Activated gamma-delta T cell treated with Interleukin-2 at 50 U/mL for 16 hours (primary cell): ENCODE results near the gene PLSCR5.
A peak's percentile ranks its signal among the peaks of the same experiment; 100 is the strongest.

ENCODE experiments used
- DNase-seq: peaks from one replicate; pipeline ENCODE4 v3.0.0-alpha.2; 2020

PLSCR5 gene

DNA sequence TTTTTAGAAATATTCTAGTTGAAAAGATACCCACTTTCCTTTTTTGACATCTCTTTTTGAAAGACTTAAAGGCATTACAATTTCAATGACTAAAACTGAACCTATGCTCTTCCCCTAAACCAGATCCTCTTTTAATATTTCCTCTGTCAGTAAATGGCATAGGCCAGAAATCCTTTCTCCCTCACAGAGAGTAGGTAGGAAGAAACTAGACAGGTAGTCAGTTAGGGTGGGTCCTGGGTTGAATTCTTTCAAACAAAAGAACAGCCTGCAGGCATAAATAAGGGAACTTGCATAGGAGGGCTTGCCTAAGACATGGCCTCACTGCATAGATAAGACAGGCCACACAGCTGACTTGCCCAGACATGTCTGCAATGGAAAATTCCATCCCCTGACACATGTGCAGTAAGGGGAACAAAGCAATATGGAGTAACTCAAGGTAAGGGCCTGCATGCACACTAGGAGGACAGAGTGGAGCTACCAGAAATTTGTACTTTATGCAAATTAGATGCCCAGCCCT lies 23.1 kb downstream of the PLSCR5 start:
- DNase-seq, result no peak

DNA sequence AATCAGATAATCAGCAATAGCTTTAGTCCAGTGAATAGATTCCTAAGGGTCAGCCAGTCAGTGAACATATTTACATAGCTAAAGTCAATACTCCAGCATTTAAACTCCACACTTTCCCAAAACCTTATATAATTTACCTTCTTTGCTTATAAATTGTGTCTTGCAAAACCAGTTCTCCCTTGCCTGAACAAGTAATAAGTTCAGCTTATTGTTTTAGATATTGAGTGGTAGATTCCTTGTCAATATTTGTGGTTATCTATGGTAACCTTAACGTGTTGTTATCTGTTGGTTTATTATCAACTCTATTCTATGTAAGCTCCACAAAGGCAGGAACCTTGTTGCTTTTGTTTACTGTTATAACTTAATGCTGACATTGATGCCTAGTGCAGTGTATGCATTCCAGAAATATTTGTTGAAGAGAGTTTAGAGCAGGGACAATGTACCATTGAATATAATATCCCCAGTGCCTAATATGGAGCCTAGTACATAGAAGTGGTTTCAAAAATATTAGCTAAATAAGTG lies 24.0 kb downstream of the PLSCR5 start:
- DNase-seq, result no peak

DNA sequence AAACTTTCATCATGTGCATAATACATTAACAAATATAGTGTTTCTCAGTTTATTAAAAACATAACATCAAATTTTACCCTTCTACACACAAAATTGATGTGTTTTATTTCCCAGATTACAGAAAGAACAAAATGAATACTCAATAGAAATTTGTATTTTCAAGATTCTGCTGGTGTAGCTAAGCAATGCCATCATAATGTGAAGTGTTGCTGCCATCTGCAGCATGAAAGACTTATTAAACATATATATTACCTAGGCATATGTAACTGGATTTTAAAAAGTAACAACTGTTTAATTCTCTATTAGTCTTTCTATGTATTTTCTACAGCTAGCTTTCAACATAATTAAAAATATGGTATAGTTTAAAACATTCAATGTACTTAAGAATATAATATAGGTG lies 27.5 kb downstream of the PLSCR5 start:
- DNase-seq, result peak; percentile 11

DNA sequence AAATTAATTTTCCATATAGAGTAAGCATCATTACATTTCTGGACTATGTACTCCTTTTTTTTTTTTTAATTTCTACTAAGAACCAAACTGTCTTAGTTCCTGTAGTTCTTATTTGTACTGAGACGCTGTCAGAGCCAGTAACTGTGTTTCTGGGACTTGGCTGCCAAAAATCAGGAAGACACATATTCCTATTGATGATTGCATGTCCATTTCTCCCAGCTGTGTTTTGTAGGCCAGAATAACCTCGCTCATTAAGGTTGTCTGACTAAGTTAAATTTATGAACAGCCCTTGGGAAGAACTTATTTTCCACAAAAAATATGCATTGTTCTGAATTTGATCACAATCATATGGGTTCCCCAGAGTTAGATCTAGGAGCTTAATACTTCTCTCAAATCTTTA lies 29.5 kb downstream of the PLSCR5 start:
- DNase-seq, result no peak

DNA sequence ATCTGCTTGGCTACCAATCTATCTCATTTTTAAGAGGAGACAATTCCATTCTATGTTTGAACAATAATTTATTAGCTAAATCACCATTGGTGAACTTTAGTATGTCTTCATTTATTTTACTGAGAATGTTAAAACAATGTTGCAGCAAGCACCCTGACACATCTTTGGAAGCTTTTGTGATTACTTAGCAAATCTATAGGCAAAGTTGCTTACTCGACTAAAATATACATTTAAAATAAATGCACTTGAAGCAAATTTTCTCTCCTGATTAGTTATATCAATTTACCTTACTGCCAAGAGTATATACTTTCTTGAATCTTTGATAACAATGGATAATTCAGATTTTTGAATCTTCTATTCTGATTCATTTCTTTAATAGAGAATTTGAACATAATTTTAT lies 31.0 kb downstream of the PLSCR5 start:
- no peak for DNase-seq

DNA sequence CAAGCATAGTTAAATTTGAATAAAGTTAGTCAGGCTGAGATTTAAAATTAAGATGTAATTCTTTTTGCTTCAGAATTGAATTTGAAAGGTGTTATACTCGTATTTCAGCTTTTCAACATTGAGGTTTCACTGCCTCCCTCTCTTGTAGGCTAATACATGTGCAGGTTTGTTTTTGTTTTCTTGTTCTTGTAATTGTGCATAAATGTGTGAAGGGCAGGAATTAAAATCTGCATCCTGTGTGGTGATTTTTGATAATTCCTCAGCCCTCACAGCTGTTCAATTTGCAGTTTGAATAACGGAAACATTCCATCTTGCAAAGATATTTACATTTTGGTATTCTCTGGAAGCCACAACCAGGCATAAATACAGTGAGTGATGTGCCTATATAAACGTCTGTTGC lies 35.8 kb downstream of the PLSCR5 start:
- no peak for DNase-seq

DNA sequence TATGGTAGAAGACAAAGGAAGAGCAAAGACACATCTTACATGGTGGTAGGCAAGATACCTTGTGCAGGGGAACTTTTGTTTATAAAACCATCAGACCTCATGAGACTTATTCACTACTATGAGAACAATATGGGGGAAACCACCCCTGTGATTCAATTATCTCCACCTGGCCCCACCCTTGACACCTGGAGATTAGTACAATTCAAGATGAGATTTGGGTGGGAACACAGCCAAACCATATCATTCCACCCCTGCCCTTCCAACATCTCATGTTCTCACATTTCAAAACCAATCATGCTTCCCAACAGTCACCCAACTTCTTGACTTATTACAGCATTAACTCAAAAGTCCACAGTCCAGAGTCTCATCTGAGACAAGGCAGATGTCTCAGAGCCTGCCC lies 39.0 kb downstream of the PLSCR5 start:
- DNase-seq, result no peak

DNA sequence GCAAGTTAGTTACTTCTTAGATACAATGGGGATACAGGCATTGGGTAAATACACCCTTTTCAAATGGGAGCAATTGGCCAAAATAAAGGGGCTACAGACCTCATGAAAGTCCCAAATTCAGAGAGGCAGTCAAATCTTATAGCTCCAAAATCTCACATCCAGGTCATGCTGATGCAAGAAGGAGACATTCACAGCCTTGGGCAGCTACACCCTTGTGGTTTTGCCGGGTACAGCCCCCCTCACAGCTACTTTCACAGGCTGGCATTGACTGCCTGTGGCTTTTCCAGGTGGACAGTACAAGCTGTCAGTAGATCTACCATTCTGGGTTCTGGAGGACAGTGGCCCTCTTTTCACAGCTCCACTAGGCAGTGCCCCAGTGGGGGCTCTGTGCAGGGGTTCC lies 43.3 kb downstream of the PLSCR5 start:
- DNase-seq, result no peak

DNA sequence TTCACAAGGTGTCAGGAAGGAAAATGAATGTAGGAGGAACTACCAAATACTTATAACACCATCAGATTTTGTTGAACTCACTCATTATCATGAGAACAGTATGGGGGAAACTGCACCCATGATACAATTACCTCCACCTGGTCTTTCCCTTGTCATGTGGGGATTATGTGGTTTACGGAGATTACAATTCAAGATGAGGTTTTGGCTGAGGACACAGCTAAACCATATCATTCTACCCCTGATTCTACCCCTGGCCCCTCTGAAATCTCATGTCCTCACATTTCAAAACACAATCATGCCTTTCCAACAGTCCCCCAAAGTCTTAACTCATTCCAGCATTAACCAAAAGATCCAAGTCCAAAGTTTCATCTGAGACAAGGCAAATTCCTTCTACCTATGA lies 43.7 kb downstream of the PLSCR5 start:
- no peak for DNase-seq

DNA sequence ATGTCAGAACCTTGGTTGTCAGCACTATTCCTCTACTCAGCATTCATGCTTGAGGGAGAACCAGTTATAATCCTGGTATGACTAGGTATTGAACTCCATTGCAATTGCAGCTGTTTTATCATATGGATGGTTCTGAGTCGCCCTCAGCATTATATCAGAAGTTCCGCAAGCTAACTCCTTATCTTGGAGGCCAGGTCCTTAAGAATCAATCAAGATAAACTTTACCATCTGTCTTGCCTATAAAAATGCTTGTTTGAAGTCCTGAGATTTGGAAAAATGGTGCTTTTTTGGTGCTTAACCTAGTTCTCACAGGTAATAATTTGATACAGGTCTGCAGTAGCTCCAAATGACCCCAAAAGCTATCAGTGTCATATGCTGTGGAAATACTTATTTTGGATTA lies 44.5 kb downstream of the PLSCR5 start:
- DNase-seq, result no peak

DNA sequence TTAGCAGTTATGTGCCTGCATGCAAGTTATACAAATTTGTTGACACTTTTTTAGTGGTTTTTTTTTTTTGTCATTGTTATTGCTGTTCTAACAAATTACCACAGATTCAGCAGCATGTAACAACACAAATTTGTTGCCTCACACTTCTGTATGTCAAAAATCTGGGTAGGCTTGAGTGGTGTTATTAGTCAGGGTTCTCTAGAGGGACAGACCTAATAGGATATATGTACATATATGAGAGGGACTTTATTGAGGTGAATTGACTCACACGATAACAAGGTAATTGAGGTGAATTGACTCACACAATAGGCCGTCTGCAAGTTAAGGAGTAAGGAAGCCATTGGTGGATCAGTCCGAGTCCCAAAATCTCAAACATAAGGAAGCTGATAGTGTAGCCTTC lies 45.8 kb downstream of the PLSCR5 start:
- DNase-seq, result no peak

DNA sequence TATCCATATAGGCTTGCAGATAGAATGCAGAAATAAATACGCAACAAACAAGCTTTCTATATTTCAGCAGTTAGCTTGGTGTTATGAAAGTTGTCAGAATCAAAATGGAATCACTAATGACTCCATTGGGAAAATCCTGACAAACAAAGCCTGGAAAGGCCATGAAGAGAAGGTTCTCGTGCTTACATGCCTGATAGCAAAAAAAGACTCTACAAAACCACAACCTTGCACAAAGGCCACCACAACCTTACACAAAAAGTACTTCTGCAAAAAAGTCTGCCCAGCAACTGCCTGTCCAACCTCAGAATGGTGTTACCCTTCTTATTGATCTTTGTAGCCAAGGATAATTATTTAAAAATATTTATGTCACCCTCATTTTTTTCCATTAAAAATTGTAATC lies 46.4 kb downstream of the PLSCR5 start:
- no peak for DNase-seq

DNA sequence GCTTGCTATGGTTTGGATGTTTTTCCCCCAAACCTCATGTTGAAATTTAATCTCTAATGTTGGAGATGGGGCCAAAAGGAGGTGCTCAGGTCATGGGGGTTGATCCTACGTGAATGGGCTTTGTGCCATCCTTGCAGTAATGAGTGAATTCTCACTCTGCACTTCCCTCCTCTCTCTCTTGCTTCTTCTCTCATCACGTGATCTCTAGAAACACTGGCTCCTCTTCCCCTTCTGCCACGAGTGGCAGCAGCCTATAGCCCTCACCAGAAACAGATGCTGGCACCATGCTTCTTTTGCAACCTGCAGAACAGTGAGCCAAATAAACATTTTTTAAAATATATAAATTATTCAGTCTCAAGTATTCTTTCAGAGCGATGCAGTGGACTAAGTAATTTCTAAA lies 47.4 kb downstream of the PLSCR5 start:
- DNase-seq, result no peak

DNA sequence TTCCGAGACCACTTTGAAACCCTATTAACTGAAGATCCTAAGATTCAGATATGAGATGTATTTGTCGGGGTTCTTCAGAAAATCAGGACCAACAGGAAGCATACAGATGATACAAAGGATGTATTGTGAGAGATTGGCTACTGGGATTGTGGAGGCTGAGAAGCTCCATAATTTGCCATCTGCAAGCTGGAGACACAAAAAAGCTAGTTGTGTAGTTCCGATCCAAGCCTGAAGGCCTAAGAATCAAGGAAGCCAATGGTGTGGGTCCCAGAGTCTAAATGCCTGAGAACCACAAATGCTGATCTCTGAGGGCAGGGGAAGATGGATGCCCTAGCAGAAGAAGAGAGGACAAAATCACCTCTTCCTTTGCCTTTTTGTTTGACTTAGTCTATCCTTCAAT lies 49.8 kb downstream of the PLSCR5 start:
- DNase-seq, result no peak

DNA sequence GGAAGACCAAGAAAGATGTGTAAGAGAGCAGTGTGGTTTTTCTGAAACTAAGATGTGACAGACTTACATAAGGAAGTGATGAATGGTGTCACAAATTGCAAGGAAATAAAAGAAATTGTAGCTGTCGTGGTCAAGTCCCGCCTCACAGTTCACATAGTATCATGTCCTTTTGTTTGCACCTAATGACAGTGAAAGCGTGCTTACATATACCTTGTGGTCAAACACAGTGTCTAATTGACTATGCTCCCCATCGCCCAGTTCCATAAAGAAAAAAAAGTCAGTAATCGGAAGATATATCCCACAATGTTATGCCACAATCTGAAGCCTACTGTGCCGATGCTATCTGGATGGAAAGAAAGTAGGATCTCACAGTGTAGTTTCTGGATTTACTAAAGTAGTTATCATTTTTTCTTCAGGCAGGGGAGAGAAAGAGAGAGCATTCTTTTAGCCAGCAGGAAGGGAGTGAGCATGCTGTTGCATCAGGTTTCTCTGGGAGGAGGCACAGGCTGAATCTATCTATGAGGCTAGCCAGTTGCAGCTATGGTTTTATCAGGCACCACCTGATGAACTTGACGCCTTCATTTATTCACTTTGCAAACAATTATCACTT lies 50.9 kb downstream of the PLSCR5 start:
- DNase-seq, result no peak

DNA sequence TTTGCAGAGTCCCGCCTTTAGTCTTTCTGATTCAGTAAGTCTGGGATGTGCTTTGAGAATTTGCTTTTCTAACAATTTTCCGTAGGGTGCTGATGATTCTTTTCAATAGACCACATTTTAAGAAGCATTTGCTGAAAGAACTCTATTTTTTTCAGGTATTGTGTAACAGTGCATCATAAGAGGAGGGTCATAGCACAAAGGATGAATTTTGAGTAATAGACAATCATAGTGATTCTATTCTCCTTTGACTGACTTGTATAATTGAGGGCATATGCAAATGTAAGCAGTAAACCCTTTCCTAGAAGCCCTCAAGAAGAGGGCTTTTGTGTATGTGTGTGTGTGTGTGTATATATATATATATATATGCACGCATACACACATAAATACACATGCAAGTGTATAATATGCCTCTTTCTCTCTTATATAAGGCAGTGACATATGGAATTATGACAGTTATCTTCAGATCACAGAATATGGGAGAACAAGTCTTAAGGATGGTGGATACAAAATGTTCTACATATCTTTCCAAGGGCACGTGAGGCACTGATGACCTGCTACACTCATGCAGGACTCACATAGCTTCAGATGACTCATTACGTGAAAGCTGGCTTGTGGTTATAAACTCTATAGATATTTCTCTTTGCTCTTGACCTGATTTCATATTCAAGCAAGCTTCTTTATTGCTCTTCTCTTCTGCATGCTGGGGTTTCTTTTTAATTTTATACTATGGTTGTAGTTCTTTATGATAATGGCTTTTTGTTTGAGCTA lies 54.2 kb downstream of the PLSCR5 start:
- DNase-seq, result no peak

DNA sequence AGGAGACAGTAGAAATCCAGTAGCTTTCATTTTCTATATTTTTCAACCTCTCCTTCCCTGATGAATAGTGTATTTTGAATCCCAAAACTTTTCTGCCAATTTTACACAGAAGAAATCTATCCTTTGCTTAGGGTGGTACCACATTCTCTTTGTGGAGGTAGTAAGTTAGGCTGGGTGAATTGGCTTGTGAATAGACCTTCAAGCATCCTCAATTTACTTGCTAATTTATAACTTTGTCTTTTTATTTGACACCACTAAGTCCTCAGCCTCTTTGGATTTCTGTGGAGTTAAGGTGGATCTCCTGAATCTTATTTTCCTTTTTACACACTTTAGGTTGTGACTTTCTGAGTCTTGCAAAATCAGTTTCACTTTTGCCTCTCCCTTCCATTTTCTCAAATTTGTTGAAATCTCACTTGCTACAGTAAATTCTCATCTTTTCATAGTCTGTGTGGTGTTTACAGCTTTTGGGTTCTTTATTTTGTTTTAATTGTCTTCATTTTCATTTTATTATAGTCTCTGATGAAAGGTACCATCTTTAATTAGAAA lies 55.0 kb downstream of the PLSCR5 start:
- DNase-seq, result no peak

DNA sequence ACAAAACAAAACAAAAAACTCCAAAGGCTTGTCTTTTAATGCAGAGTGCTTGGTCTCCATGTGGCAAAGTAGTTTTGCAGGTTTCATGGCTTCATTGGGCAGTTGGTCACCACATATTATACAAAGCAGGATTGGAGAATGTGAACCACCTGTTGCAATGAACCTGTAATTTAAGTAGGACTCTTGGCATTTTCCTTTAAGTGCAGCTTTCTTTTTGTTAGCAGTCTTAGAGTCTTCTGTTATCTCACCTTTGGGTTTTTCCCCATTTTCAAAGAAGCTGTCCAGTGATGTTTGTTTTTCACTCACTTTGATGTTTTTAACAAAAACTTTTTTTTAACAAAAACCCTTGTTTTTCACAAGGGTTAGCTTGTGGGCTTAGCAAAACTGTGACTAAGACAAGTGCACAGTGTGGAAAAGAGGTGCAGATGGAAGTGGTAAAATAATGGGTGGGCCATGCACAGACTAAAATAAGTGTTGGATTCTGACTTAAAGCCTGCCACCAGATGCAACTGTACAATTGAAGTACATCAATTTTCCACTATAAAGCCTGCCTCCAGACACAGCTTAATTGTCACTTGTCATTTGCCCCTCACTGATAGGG lies 57.8 kb downstream of the PLSCR5 start:
- no peak for DNase-seq

DNA sequence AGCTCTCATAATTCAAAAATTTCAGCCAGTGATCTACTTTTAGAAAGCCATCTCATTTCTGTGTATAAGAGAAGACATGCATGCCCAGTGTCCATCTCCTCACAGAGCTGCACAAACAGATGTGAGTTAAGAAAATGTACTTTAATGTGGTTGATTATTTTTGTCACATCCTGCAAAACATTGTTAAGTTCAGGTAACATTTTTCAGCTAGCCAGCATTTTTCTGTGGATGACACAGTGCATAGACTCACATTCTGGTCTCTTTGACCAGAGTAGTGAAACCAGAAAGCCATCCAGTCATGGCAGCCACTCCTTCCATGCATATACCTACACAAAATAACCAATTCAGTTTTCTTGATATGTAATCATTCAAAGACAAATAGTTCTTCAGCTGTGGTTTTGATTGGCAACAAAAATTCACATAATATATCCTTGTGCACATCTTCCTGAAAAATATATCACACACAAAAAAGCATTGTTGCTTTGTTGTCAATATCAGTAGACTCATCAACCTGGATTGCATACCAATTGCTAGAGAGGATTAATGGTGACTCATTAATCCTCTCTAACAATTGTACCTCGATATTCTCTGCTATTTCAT lies 58.7 kb downstream of the PLSCR5 start:
- DNase-seq, result no peak

DNA sequence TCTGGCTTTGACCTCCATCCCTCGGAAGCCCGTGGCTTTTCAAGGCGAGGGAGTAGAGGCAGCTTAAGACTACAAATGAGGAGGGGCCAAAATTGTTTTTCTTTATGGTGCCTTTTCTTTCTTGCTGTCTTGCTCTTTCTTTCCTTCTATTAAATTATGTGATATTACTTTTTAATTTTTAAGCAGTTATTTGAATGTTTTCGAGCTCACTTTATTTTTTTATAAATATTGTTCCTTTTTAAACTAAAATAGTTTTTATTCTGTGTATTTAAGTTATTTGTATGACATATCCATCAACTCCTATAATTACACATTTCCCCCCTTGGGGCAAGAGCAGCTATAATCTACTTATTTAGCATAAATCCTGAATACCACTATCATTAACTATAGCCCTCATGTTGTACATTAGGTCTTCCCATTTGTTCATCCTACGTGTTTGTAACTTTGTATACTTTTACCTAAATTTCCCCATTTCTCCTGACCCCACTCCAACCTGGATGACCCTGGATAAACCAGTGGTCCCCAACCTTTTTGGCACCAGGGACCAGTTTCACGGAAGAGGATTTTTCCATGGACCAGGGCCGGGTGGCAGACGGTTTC lies 60.1 kb downstream of the PLSCR5 start:
- DNase-seq, result no peak

DNA sequence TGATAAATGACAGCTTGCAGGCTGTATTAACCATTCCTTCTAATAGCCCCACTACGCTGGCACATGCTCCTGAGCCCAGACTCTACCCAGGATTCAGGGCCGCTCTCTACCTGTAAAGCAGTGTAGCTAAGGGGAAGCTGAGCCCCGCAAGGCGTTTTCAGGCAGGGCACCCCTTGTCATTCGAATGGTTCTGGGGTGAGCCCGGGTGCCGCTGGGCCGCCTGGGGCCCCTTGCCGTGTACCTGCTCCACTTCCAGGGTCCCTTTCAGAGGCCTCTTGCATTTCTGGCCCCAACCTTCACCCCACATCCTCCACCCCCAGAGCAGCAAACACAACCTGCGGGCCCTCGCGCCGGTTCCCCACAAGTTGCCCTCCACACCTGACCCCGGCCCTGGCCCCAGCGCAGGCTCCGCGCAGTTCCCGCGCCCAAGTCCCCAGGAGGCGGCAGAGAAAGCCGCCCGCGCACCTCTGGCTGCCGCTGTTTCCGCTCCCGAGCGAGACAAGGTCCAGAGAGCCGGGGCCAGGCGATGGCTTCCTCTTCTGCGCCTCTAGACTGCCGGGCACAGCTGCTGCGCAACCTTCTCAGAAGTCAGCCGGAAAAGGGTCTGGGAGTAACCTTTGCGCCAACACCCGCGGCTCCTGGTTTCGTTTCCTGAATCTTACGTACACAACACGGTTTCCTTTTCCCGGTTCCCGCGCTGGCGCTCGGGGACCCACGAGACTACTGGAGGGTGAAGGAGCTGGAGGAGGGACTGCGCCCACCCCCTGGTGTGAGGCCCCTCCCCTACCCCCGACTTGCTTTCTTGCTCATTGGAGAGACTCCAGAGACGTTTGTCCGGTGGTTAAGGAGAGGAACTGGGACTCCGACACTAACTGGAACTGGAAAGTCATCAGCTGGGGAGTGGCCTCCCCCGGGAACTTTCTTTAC lies 60.9 kb downstream of the PLSCR5 start, which contains the start of gene PLSCR1:
Gene PLSCR1 (minus strand): TSS at position 606 of the 927 bp plus-strand sequence. CDS start 8,055 bp downstream, outside the sequence.
- DNase-seq, result peak; percentile 58
